Sigmoid colon (tissue), 7 donors: Measurements from ENCODE around the gene NPC1. TPM values are rescaled to one million over a fixed set of nuclear protein-coding genes. Genes with fewer than 3 reads are reported as not detected.

ENCODE experiments used
- DNase-seq: peaks from one replicate; pipeline ENCODE4 v3.0.0-alpha.2; 2019
- H3K27ac ChIP-seq, 4 donors: fragments of 200-600 bp; sonication (generic); one replicate each; pipeline ENCODE4 v1.5.1; 2016 to 2019; ENCODE audit warnings: mild to moderate bottlenecking in 1 of 4
- H3K27me3 ChIP-seq, 3 donors: fragments of 200-600 bp; sonication (generic); one replicate each; pipeline ENCODE4 v1.5.1; 2019; ENCODE audit warnings: mild to moderate bottlenecking in 1 of 3
- H3K36me3 ChIP-seq, 4 donors: fragments of 200-600 bp; sonication (generic); one replicate each; pipeline ENCODE4 v1.5.1; 2016 to 2019
- H3K4me1 ChIP-seq, 4 donors: fragments of 200-600 bp; sonication (generic); one replicate each; pipeline ENCODE4 v1.5.1; 2017 to 2019
- H3K4me3 ChIP-seq, 4 donors: fragments of 200-600 bp; sonication (generic); one replicate each; pipeline ENCODE4 v1.5.1; 2017 to 2019; ENCODE audit warnings: mild to moderate bottlenecking in 2 of 4, moderate library complexity in 1 of 4
- H3K9me3 ChIP-seq, 4 donors: fragments of 200-600 bp in 3 of 4; sonication (generic) in 3 of 4; one replicate each; pipeline versions ENCODE4 v1.5.1 to v1.6.1; 2013 to 2019
- EP300 ChIP-seq, 4 donors: sonication (generic); formaldehyde crosslinking; IDR thresholded peaks; one replicate each; pipeline ENCODE4 v1.6.1; 2017; ENCODE audit warnings: antibody characterized with exemption in 4 of 4
- POLR2A ChIP-seq, 2 donors: fragments of 450-650 bp; IDR thresholded peaks; one replicate each; pipeline ENCODE4 v1.6.1; 2016; ENCODE audit warnings: antibody characterized with exemption in 2 of 2, mild to moderate bottlenecking in 2 of 2, moderate library complexity in 2 of 2
- POLR2AphosphoS5 ChIP-seq, 4 donors: sonication (generic); formaldehyde crosslinking; IDR thresholded peaks; one replicate each; pipeline ENCODE4 v1.6.1; 2017; ENCODE audit warnings: antibody characterized with exemption in 4 of 4
- WGBS, 2 donors: extraction: QIAGEN DNeasy Blood & Tissue Kit; methylation state at CpG; one replicate each; pipeline ENCODE4 v1.1.7; 2013; 5-methylcytosine and 5-hydroxymethylcytosine counted together
- intact Hi-C: fragments of 100-400 bp; cut with DNase I; formaldehyde crosslinking; loops from one replicate; pipeline ENCODE4 v1.15.1; 2023
- polyA plus RNA-seq, 3 donors: library from polyadenylated mRNA; stranded (reverse); fragments of 200-250 nt; gene quantifications; one replicate each; pipeline ENCODE4 v1.2.3, GENCODE V29; 2013
- total RNA-seq, 4 donors: library from RNA; depleted of rRNA; stranded (reverse); fragments of >200 nt; gene quantifications; one replicate each; pipeline ENCODE4 v1.1.0, GENCODE V29; 2016
- TF ChIP-seq, protein P1 (sequence below), 4 experiments: fragments of 450-650 bp in 3 of 4; fragments of 200-600 bp in 1 of 4; IDR thresholded peaks; one replicate each; pipeline ENCODE4 v1.5.1; 2016 to 2019; ENCODE audit warnings: antibody characterized with exemption in 4 of 4, mild to moderate bottlenecking in 3 of 4, moderate library complexity in 2 of 4
- donor health status: healthy with polysubstance abuse.
- donor health status: Bipolar disorder and iron deficiency.
- donor health status: healthy.

The NPC1 gene
- total and polyA plus RNA-seq, 7 donors, result 9.0 to 59.2 (median 34.9) TPM

DNA sequence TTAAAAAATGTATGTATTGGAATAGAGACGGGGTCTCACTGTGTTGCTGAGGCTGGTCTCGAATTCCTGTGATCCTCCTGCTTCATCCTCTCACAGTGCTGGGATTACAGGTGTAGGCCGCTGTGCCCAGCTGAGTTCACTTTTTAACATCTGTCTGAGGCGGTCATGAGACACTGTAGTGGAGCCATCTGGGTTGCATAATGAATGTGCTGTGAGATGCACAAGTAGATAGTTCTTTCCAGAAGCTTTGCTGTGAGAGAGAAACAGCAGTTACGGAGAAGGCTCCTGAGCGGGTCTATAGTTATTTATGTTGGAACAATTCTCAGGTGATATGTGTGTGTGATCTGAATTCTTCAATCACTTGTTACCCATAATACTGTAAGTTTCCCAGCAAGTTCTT is 79.9 kb downstream of the NPC1 start:
- 90 to 97% methylated on average over 6 of the region's 6 CpGs for WGBS, 2 donors
- no peaks in the 10 kb centered on the region for H3K27me3 ChIP-seq
- TF ChIP-seq, protein P1, sequence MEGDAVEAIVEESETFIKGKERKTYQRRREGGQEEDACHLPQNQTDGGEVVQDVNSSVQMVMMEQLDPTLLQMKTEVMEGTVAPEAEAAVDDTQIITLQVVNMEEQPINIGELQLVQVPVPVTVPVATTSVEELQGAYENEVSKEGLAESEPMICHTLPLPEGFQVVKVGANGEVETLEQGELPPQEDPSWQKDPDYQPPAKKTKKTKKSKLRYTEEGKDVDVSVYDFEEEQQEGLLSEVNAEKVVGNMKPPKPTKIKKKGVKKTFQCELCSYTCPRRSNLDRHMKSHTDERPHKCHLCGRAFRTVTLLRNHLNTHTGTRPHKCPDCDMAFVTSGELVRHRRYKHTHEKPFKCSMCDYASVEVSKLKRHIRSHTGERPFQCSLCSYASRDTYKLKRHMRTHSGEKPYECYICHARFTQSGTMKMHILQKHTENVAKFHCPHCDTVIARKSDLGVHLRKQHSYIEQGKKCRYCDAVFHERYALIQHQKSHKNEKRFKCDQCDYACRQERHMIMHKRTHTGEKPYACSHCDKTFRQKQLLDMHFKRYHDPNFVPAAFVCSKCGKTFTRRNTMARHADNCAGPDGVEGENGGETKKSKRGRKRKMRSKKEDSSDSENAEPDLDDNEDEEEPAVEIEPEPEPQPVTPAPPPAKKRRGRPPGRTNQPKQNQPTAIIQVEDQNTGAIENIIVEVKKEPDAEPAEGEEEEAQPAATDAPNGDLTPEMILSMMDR (IDR thresholded peaks at IDR 0.05), result no peak
- TF ChIP-seq EP300 (IDR thresholded peaks at IDR 0.05), result no peak
- no peak for TF ChIP-seq POLR2AphosphoS5 (IDR thresholded peaks at IDR 0.05)
- TF ChIP-seq POLR2A (IDR thresholded peaks at IDR 0.05), result no peak
- no peak overlapping the region for H3K4me3 ChIP-seq
- H3K4me1 ChIP-seq, result peaks cover 0 to 29% (median 24%) of the 10 kb centered on the region in 4 donors
- H3K36me3 ChIP-seq, result peaks cover 0 to 34% (median 8%) of the 10 kb centered on the region in 4 donors
- no peak overlapping the region for H3K27ac ChIP-seq
- H3K9me3 ChIP-seq, result no peaks in the 10 kb centered on the region
- DNase-seq, result no peak
- intact Hi-C loops, result loop anchor here (10.0 kb wide), 1 partner anchor 318 kb away; no protein-coding TSS in a partner anchor

DNA sequence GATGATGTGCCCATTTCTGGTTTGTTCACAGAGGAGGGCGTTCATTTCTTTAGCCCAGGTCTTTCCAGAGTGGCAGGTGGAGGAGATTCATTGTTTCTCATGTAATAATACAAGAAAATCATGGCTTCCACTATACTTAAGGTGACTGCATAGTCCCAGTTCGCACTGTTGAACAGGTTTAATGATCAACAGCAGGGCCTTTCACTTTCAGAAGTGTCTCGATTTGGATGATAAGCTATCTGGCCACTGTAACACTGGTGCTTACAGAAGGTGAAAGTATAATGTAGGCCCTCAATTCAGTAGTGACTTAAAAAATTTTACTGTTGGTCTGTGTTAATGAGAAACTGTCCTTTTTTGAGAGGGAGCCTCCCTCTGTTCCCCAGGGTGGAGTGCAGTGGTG is 81.6 kb downstream of the NPC1 start:
- WGBS, 2 donors, result 25 to 45% methylated on average over 3 of the region's 3 CpGs
- H3K4me3 ChIP-seq, result peak overlapping the region in 3 of 4 donors; percentile 66 to 100 (median 98)
- no peaks in the 10 kb centered on the region for H3K27me3 ChIP-seq
- no peak for DNase-seq
- H3K27ac ChIP-seq, result no peak overlapping the region
- TF ChIP-seq POLR2AphosphoS5 (IDR thresholded peaks at IDR 0.05) (no peak), EP300 (IDR thresholded peaks at IDR 0.05) (no peak), POLR2A (IDR thresholded peaks at IDR 0.05) (no peak)
- TF ChIP-seq, protein P1 (IDR thresholded peaks at IDR 0.05), result no peak
- peaks cover 0 to 17% (median 3%) of the 10 kb centered on the region in 4 donors for H3K36me3 ChIP-seq
- peaks cover 0 to 29% (median 24%) of the 10 kb centered on the region in 4 donors for H3K4me1 ChIP-seq
- intact Hi-C loops, result loop anchor here (5.0 to 10.0 kb wide), 3 partner anchors 83 to 367 kb away; partner anchors contain the start of genes CABLES1 and NPC1
- no peaks in the 10 kb centered on the region for H3K9me3 ChIP-seq

DNA sequence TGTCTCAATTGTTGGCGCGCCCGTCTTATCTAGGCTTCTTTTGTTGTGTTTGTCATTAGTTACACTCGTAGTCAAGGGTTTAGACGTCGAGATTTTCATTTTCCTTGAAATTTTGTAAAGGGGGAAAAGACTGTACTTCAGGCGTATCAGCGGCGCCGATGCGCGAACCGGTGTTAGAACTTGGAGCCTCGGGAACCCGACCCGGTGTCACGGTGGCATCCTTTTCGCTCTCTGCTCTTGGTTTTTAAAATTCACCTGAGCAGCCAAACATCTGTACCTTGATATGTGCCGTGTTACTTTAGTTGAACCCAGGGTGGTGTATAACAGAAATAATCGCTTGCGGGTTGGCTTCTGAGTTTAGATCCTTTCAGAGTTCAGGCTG is 82.4 kb downstream of the NPC1 start:
- DNase-seq, result no peak
- no peak for TF ChIP-seq POLR2A (IDR thresholded peaks at IDR 0.05)
- TF ChIP-seq EP300 (IDR thresholded peaks at IDR 0.05), result no peak
- no peak for TF ChIP-seq POLR2AphosphoS5 (IDR thresholded peaks at IDR 0.05)
- TF ChIP-seq, protein P1 (IDR thresholded peaks at IDR 0.05), result no peak
- intact Hi-C loops, result loop anchor here (2.0 to 10.0 kb wide), 5 partner anchors 51 to 367 kb away; partner anchors contain the start of genes CABLES1, NPC1 and RIOK3
- Histone ChIP-seq H3K9me3 (no peaks in the 10 kb centered on the region), H3K4me3 (peak overlapping the region; percentile 66 to 100 (median 98)), H3K36me3 (peaks cover 0 to 11% (median 3%) of the 10 kb centered on the region in 4 donors), H3K27ac (peak overlapping the region; percentile 89 to 96 (median 94)), H3K4me1 (peaks cover 0 to 29% (median 24%) of the 10 kb centered on the region in 4 donors), H3K27me3 (no peaks in the 10 kb centered on the region)
- 0 to 3% methylated on average over 21 of the region's 21 CpGs for WGBS, 2 donors

DNA sequence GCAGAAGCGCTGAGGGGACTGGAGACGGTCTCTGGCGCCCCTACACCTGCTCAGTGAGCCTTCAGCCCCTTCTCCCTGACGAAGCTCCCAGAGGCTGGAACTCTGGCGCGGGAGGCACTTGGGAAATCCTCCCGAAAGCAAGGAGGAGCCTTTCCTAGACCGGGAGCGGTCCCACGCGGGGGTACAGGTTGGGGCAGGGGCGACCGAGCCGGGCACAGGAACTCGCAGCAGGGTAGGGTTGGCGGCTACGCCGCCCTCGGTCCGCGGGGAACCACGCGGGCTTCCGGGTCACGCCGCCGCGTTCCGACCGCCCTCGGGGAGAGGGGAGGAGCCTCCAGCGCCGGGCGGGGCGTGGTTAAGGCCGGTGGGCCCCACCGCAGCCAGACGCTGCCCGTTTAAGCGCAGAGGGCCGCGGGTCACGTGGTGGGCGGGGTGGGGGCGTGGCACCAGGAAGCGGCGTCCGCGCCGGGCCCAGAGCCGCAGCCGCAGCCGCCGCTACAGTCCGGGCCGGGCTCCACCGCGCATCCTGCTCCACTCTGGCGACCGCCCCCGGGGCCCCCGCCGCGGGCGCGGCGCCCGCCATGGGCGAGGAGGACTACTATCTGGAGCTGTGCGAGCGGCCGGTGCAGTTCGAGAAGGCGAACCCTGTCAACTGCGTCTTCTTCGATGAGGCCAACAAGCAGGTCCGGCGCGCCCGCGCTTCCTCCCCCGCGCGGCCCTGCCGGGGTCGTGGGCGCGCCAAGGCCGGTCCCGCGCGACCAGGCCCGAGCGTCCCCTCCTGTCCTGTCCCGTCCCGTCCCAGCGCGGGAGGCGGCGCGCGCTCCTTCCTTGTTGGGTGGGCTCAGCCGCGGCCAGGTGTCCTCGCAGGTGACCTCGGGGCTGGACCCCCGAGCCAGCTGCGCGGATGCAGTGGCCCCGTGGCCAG is 83.0 kb downstream of the NPC1 start, which contains the start of gene RMC1:
Gene RMC1 (plus strand): TSS at position 474 of the 925 bp plus-strand sequence. CDS start 108 bp downstream, at position 582.
- TF ChIP-seq POLR2AphosphoS5 (IDR thresholded peaks at IDR 0.05), result peak; percentile 77 to 92 (median 82)
- TF ChIP-seq EP300 (IDR thresholded peaks at IDR 0.05), result no peak
- peak; percentile 70 to 91 for TF ChIP-seq POLR2A (IDR thresholded peaks at IDR 0.05)
- TF ChIP-seq, protein P1 (IDR thresholded peaks at IDR 0.05), result no peak
- H3K27me3 ChIP-seq, result no peaks in the 10 kb centered on the region
- H3K27ac ChIP-seq, result peak within 1 kb of the TSS; percentile 89 to 96 (median 94)
- H3K36me3 ChIP-seq, result peaks cover 0 to 6% (median 3%) of the 10 kb centered on the region in 4 donors
- DNase-seq, result peak; percentile 98
- intact Hi-C loops, result loop anchor here (2.0 to 10.0 kb wide), 5 partner anchors 50 to 366 kb away; partner anchors contain the start of genes CABLES1, NPC1 and RIOK3
- 0% methylated on average over 110 of the region's 110 CpGs for WGBS, 2 donors
- no peaks in the 10 kb centered on the region for H3K9me3 ChIP-seq
- peaks cover 0 to 29% (median 24%) of the 10 kb centered on the region in 4 donors for H3K4me1 ChIP-seq
- H3K4me3 ChIP-seq, result peak within 1 kb of the TSS; percentile 66 to 100 (median 98)
